GM11168 (cell line): ENCODE results near the gene MED13.
"Not testable (repeated sequence)": the region's sequence is repeated elsewhere in the genome, so short reads cannot be mapped to it uniquely, and the experiment has no call there.

ENCODE experiments used
- in situ Hi-C: fragments of 300-500 bp; cut with MboI; formaldehyde crosslinking; loops from one replicate; pipeline ENCODE4 v1.12.0; 2022; ENCODE audit warnings: low sequenced_read_pairs; ENCODE audit not compliant: unreplicated experiment

MED13 gene

GRCh38 chr17:62003141-62003540 is 61.9 kb downstream of the MED13 start:
- in situ Hi-C loops = not testable (repeated sequence)

DNA sequence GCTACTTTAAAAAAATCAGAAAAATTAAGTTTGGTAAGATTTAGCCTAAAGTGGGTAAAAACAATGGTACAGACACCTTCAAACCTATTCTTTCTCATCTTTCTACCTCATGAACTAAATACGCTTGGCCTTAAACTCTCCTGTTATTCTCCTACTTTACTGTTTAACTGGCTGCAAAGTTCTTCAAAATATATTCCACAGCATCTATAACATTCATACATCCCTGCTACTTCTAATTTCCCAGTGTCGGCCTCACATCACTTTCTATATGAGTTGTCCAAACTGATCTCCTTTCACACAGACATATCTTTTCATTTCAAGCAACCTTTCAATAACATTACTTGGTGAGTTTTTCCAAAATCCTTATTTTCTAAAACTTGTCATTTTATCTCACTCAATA is 64.0 kb downstream of the MED13 start:
- in situ Hi-C loops = no loop called here

GRCh38 chr17:62000186-62000585 is 64.9 kb downstream of the MED13 start:
- in situ Hi-C loops = no loop called here

DNA sequence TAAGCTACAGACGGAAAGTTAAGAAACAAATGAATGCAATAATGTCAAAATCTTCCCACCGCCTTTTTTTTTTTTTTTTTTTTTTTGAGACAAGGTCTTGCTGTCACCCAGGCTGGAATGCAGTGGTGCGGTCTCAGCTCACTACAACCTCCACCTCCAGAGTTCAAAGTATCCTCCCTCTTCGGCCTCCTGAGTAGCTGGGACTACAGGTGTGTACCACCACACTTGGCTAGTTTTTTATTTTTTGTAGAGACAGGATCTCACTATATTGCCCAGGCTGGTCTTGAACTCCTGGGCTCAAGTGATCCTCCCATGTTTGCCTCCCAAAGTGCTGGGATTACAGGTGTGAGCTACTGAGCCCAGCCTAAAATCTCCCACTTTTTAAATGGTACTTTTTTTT is 66.5 kb downstream of the MED13 start:
- in situ Hi-C loops = not testable (repeated sequence)

DNA sequence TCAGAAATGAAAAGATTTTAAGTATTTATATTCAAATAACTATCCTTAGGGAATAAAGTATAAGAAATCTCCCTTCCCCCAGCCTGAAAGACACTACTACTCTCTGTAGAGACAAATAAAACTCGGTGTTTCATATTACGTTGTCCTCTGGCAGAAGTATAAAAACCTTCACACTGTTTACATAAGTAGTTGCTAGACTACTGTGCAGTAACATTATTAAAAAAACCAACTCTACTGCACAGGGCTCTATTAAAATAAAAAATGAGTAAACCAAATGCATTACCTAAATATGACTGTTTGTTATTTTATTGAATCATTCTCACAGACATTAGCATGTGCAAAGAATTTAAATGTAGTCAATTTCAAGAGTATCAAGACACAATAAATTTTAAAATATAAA is 67.4 kb downstream of the MED13 start:
- in situ Hi-C loops = no loop called here

- in situ Hi-C loops = no loop called here
Observed at GRCh38 chr17:61996916-61997605, 68.0 kb downstream of the MED13 start.

- in situ Hi-C loops = no loop called here
Observed at GRCh38 chr17:61989509-61989908, 75.6 kb downstream of the MED13 start.

- in situ Hi-C loops = no loop called here
Observed at GRCh38 chr17:61986898-61987297, 78.2 kb downstream of the MED13 start.

DNA sequence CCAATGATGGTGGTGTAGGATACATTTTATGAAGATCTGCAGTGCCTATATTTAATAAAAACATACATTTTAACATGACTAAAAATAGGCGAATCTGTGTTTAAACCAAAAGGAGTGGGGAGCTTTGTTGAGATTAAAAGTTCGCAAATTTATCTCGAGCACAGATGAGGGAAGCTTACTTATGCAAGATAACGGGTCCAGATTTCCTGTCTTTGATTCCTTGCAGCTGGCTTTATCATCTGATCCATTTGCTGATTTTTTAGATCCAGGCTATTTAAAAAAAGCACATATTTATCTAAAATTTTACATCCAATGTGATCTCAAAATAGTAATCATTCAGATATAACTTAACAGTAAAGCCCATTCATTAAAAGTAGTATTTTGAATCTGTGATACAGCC is 80.3 kb downstream of the MED13 start:
- in situ Hi-C loops = no loop called here

DNA sequence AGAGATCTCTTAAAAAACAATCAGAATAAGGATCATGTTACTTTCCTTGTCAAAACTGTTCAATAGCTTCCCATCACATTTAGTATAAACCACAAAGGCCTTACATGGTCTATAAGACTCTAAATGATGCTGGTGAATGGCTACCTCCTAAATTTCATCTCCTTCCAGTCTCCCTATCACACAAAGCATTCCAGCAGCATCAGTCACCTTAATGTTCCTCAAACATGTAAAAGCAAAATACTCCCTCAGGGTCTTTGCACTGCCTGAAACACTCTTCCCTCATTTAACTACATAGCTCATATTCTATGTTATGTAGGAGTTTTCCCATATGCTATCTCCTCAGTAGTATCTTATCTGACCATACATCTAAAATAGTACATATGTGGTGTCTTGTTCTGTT is 83.8 kb downstream of the MED13 start:
- in situ Hi-C loops = no loop called here

GRCh38 chr17:61980535-61980934 is 84.5 kb downstream of the MED13 start:
- in situ Hi-C loops = no loop called here

DNA sequence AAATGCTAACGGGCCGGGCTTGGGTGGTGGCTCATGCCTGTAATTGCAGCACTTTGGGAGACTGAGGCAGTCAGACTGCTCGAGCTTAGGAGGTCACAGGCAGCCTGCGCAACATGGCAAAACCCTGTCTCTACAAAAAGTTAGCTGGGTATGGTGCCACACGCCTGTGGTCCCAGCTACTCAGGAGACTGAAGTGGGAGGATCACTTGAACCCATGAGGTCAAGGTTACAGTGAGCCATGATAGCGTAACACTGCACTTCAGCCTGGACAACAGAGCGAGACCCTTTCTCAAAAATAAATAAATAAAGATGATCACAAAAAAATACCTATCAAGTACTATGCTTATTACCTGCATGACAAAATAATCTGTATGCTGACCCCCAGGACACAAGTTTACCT is 91.0 kb downstream of the MED13 start:
- in situ Hi-C loops = no loop called here

- in situ Hi-C loops = no loop called here
Observed at GRCh38 chr17:61972311-61972710, 92.8 kb downstream of the MED13 start.

DNA sequence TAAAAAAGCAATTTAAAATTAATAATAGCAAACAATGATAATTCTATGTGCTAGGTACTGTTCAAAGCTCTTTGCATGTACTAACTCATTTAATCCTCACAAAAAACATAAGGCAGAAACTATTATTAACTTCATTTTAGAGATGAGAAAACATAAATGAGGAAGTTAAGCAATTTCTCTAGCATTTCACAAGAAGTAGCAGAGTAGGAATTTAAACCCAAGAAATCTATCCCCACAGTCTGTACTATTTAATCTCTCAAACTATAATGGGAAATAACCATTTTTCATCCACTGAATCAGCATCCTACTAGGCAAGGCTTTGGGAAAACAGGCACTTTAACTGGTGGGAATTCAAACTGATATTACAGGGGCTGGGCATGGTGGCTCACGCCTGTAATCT is 95.0 kb downstream of the MED13 start:
- in situ Hi-C loops = no loop called here

DNA sequence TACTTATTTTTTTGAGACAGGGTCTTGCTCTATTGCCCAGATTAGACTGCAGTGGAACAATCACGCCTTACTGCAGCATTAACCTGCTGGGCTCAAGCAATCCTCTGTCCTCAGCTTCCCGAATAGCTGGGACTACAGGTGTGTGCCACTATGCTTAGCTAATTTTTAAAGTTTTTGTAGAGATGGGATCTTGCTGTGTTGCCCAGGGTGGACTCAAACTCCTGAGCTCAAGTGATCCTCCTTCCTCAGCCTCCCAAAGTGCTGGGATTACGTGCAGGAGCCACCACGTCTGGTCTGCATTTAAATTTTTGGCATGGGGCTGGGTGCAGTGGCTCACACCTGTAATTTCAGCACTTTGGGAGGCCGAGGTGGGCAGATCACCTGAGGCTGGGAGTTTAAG is 96.3 kb downstream of the MED13 start:
- in situ Hi-C loops = no loop called here

GRCh38 chr17:61967729-61968128 is 97.3 kb downstream of the MED13 start:
- in situ Hi-C loops = no loop called here

- in situ Hi-C loops = no loop called here
Observed at GRCh38 chr17:61966191-61966590, 98.9 kb downstream of the MED13 start.

- in situ Hi-C loops = no loop called here
Observed at GRCh38 chr17:61955619-61956018, 109.5 kb downstream of the MED13 start.

- in situ Hi-C loops = no loop called here
Observed at GRCh38 chr17:61947367-61948078, 117.6 kb downstream of the MED13 start.

GRCh38 chr17:61946359-61946758 is 118.7 kb downstream of the MED13 start:
- in situ Hi-C loops = no loop called here

- in situ Hi-C loops = no loop called here
Observed at GRCh38 chr17:61943117-61943516, 122.0 kb downstream of the MED13 start.

GRCh38 chr17:61942085-61942484 is 123.0 kb downstream of the MED13 start:
- in situ Hi-C loops = no loop called here
